ENCODE data around the gene THBS4.

Gene THBS4

DNA sequence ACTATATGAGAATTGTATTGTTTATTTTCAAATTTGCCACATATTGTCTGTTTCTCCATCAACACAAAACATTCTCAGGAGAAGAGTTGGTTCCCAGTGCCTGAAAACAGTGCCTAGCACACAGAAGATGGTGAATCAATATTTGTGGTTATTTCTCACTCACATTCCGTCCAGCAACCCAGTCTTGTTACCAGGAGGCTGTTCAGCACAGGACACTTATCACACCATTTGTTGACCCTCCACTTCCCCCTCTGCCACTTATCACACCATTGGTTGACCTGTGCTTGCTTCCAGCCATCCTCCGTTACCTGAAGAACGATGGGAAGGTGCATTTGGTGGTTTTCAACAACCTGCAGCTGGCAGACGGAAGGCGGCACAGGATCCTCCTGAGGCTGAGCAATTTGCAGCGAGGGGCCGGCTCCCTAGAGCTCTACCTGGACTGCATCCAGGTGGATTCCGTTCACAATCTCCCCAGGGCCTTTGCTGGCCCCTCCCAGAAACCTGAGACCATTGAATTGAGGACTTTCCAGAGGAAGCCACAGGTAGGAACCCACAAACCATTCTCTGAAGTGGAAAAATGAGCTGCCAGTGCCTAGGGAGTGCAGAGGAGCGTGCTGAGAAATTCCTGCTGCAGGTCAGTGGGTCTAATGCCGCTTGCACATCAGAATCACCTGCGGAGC lies 20.5 kb downstream of the THBS4 start:
- Histone ChIP-seq H3K27ac (ENCODE audit: low read depth, low read length) (no peak overlapping the region), H3K27me3 (ENCODE audit: control insufficient read depth, insufficient read depth, low read length) (no peaks in the 10 kb centered on the region), H3K4me1 (ENCODE audit: control insufficient read depth, insufficient read depth, low read length) (no peaks in the 10 kb centered on the region), H3K4me3 (ENCODE audit: low read length) (no peak overlapping the region), H3K9ac (ENCODE audit: low read length) (no peak overlapping the region), H3K36me3 (ENCODE audit: control insufficient read depth, insufficient read depth, low read length) (no peaks in the 10 kb centered on the region)

DNA sequence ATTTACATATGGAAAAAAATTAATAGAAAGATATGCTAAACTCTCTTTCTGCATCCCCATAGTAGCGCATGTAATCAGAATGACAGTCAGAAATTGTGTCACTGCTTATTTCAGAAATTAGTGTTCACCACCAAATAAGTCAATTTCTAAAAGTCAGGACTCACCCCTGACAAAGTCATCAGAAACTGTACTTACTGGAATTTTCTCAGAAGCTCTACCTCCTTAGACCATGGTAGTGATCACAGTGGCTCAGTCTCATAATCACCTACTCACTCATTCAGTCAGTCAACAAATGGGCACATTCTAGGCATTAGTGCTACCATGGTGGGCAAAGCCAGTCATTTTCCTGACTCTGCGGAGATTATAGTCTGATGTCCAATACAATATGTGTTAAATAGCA lies 22.0 kb downstream of the THBS4 start:
- Histone ChIP-seq H3K27me3 (ENCODE audit: control insufficient read depth, insufficient read depth, low read length) (no peaks in the 10 kb centered on the region), H3K36me3 (ENCODE audit: control insufficient read depth, insufficient read depth, low read length) (no peaks in the 10 kb centered on the region), H3K4me3 (ENCODE audit: low read length) (no peak overlapping the region), H3K27ac (ENCODE audit: low read depth, low read length) (no peak overlapping the region), H3K9ac (ENCODE audit: low read length) (no peak overlapping the region), H3K4me1 (ENCODE audit: control insufficient read depth, insufficient read depth, low read length) (no peaks in the 10 kb centered on the region)

DNA sequence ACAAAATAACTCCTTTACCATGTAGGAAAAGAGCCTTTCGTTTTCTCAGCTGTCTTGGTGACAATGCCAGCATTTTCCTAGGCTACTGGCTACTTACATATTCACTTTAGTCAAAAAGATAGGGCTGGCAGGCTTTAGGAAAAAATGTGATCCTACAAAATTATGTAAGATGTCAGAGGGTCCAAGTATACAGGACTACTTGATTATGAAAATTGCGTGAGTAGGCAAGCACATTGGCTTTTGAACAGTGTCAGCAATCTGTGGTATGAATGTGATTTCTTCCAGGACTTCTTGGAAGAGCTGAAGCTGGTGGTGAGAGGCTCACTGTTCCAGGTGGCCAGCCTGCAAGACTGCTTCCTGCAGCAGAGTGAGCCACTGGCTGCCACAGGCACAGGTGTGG lies 22.8 kb downstream of the THBS4 start:
- Histone ChIP-seq H3K27ac (ENCODE audit: low read depth, low read length) (no peak overlapping the region), H3K36me3 (ENCODE audit: control insufficient read depth, insufficient read depth, low read length) (no peaks in the 10 kb centered on the region), H3K9ac (ENCODE audit: low read length) (no peak overlapping the region), H3K27me3 (ENCODE audit: control insufficient read depth, insufficient read depth, low read length) (no peaks in the 10 kb centered on the region), H3K4me3 (ENCODE audit: low read length) (no peak overlapping the region), H3K4me1 (ENCODE audit: control insufficient read depth, insufficient read depth, low read length) (no peaks in the 10 kb centered on the region)

DNA sequence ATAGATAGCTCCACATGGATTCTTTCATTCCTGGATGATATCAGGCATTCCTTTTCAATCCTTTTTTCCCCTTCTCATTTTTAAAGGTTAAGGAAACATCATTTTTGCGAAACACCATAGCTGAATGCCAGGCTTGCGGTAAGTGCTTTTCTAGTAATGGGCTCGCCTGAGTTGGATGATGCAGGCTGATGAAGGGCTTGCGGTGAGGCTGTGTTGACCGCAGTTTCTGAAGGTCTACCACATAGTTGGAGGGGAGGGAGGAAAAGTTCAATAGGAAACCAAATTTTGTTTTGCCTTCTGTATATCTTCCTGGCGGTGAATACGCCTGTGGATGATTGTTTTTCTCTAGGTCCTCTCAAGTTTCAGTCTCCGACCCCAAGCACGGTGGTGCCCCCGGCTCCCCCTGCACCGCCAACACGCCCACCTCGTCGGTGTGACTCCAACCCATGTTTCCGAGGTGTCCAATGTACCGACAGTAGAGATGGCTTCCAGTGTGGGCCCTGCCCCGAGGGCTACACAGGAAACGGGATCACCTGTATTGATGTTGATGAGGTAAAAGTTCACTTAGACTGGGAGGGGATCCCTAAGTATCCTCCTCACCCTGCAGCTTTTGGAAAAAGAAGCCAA lies 24.3 kb downstream of the THBS4 start:
- Histone ChIP-seq H3K27ac (ENCODE audit: low read depth, low read length) (no peak overlapping the region), H3K36me3 (ENCODE audit: control insufficient read depth, insufficient read depth, low read length) (no peaks in the 10 kb centered on the region), H3K27me3 (ENCODE audit: control insufficient read depth, insufficient read depth, low read length) (no peaks in the 10 kb centered on the region), H3K4me1 (ENCODE audit: control insufficient read depth, insufficient read depth, low read length) (no peaks in the 10 kb centered on the region), H3K9ac (ENCODE audit: low read length) (no peak overlapping the region), H3K4me3 (ENCODE audit: low read length) (no peak overlapping the region)

DNA sequence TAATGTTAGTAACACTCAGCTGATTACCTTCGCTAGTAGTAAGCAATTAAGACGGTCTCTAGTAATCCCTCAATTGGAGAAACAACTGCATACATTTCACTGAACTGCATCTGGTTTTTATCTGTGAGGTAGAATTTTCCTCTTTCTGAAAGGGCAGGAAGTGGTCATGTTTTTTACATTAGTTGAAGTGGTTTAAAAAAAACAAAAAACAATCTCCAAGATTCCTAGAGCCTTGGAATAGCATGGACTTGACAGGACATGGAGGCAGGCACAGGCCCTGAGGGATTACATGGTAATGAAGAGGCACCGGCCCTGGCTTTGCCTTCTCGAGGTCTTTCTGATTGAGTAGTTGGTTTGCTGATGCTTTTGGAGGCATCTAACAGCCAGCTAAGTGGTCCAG lies 25.8 kb downstream of the THBS4 start:
- Histone ChIP-seq H3K9ac (ENCODE audit: low read length) (no peak overlapping the region), H3K4me3 (ENCODE audit: low read length) (no peak overlapping the region), H3K4me1 (ENCODE audit: control insufficient read depth, insufficient read depth, low read length) (no peaks in the 10 kb centered on the region), H3K27me3 (ENCODE audit: control insufficient read depth, insufficient read depth, low read length) (no peaks in the 10 kb centered on the region), H3K36me3 (ENCODE audit: control insufficient read depth, insufficient read depth, low read length) (no peaks in the 10 kb centered on the region), H3K27ac (ENCODE audit: low read depth, low read length) (no peak overlapping the region)

DNA sequence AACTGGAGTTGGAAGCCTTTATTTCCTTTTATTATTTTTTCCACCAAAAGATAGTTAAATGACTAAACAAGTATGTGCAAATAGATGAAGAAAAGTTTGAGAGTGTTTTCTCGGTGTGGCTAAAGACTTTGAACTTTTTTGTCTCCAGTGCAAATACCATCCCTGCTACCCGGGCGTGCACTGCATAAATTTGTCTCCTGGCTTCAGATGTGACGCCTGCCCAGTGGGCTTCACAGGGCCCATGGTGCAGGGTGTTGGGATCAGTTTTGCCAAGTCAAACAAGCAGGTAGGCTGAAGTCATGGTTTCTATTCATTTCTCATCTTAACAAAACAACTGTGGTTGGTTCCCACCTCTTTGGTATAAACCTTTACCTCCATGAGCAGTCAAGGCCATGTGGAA lies 26.4 kb downstream of the THBS4 start:
- Histone ChIP-seq H3K36me3 (ENCODE audit: control insufficient read depth, insufficient read depth, low read length) (no peaks in the 10 kb centered on the region), H3K27ac (ENCODE audit: low read depth, low read length) (no peak overlapping the region), H3K27me3 (ENCODE audit: control insufficient read depth, insufficient read depth, low read length) (no peaks in the 10 kb centered on the region), H3K9ac (ENCODE audit: low read length) (no peak overlapping the region), H3K4me1 (ENCODE audit: control insufficient read depth, insufficient read depth, low read length) (no peaks in the 10 kb centered on the region), H3K4me3 (ENCODE audit: low read length) (no peak overlapping the region)

DNA sequence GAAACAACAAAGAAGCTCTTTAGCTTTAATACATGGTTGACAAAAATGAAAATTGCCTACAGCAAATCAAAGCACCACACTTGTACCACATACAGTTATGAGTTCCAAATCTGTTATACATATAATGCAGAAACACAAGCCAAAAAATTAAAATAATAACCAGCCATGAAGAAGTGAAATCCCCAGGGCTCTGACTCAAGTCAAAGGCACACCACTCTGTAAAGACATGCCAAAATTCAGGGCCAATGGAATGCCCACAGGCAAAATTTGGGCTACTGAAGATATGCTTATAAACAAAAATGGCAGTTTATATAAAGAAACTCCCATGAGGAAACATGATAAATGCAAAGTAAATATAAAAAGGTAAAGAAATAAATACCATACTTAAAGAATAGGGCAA lies 29.0 kb downstream of the THBS4 start:
- Histone ChIP-seq H3K27ac (ENCODE audit: low read depth, low read length) (no peak overlapping the region), H3K4me3 (ENCODE audit: low read length) (no peak overlapping the region), H3K4me1 (ENCODE audit: control insufficient read depth, insufficient read depth, low read length) (no peaks in the 10 kb centered on the region), H3K27me3 (ENCODE audit: control insufficient read depth, insufficient read depth, low read length) (no peaks in the 10 kb centered on the region), H3K9ac (ENCODE audit: low read length) (no peak overlapping the region), H3K36me3 (ENCODE audit: control insufficient read depth, insufficient read depth, low read length) (no peaks in the 10 kb centered on the region)

DNA sequence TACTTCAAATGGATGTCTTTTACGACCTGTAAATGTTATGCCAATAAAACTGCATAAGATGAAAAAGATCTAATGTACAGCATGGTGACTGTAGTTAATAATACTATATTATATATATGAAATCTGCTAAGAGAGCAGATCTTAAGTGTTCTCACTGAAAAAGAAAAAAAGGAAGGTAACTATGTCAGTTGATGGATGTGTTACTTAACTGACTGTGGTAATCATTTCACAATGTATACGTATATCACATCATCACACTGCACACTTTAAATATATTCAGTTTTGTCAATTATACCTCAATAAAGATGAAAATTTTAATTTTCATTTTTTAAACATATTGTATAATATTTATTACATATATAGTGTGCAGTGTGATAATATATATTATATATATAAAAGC lies 31.9 kb downstream of the THBS4 start:
- H3K9ac ChIP-seq (ENCODE audit: low read length), result no peak overlapping the region
- no peaks in the 10 kb centered on the region for H3K36me3 ChIP-seq (ENCODE audit: control insufficient read depth, insufficient read depth, low read length)

DNA sequence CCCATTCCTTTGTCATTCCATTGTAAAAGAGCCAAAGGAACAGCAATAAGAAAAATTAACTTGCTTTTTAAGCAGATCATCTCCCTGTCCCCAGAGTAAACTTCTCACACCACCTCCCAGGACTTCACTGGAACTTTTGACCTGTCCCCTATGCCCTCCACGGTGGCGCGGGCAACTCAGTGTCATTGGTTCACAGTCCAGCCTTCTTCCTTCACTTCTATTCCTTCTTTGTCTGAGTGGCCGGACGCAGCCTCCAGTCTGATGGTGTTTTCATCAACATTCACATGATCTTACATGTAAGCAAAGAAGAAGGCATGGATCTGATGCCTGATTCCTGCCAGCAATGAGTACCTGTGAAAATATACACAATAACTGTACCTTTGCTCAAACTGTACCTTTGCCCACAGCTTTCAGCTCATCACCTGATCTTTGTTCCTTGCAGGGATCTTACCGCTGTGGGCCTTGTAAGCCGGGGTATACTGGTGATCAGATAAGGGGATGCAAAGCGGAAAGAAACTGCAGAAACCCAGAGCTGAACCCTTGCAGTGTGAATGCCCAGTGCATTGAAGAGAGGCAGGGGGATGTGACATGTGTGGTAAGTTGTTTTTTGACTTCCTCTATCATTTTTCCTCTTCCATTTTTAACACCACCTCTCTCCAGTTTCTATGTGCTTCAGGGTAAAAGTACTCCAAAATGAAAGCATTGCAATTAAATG lies 32.5 kb downstream of the THBS4 start:
- Histone ChIP-seq H3K27me3 (ENCODE audit: control insufficient read depth, insufficient read depth, low read length) (no peaks in the 10 kb centered on the region), H3K9ac (ENCODE audit: low read length) (no peak overlapping the region), H3K36me3 (ENCODE audit: control insufficient read depth, insufficient read depth, low read length) (no peaks in the 10 kb centered on the region), H3K27ac (ENCODE audit: low read depth, low read length) (no peak overlapping the region), H3K4me1 (ENCODE audit: control insufficient read depth, insufficient read depth, low read length) (no peaks in the 10 kb centered on the region), H3K4me3 (ENCODE audit: low read length) (no peak overlapping the region)

More for the DNA sequence above, 31.9 kb downstream of the THBS4 start:
- Histone ChIP-seq H3K4me1 (ENCODE audit: control insufficient read depth, insufficient read depth, low read length) (no peaks in the 10 kb centered on the region), H3K27ac (ENCODE audit: low read depth, low read length) (no peak overlapping the region), H3K27me3 (ENCODE audit: control insufficient read depth, insufficient read depth, low read length) (no peaks in the 10 kb centered on the region), H3K4me3 (ENCODE audit: low read length) (no peak overlapping the region)

DNA sequence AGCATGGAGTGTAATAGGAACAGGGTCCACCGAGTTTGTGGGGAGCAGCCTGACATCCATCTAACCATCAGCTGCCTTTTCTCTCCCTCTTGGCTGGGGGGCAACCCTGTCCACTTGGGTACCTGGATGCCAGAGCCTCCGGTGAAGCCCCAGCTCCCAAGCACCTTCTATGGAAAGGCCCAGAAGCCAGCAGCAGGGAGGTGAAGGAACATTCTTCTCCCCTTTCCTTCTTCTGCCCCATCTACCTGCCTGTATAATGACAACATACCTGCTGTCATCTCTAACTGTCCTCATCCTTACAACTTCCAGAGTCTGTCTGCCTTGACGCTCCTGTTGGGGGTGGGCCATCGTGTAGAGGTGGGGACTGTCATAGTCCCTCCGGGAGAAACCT lies 33.1 kb downstream of the THBS4 start:
- Histone ChIP-seq H3K27ac (ENCODE audit: low read depth, low read length) (no peak overlapping the region), H3K9ac (ENCODE audit: low read length) (no peak overlapping the region), H3K4me1 (ENCODE audit: control insufficient read depth, insufficient read depth, low read length) (no peaks in the 10 kb centered on the region), H3K4me3 (ENCODE audit: low read length) (no peak overlapping the region), H3K27me3 (ENCODE audit: control insufficient read depth, insufficient read depth, low read length) (no peaks in the 10 kb centered on the region), H3K36me3 (ENCODE audit: control insufficient read depth, insufficient read depth, low read length) (no peaks in the 10 kb centered on the region)

DNA sequence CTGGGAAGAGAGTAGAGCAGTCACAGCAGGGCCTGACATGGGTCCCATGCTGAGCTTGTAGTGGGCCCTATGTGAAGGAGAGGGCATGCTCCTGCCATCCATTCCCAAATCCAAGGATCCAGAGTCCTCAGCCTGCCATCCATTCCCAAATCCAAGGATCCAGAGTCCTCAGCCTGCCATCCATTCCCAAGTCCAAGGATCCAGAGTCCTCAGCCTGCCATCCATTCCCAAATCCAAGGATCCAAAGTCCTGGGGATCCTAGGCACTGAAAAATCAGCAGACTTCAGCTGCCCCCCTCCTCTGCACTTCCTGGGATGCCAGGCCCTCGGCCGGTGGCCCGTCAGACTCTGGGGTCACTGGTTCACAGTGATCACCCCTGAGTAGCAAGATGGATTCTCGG lies 33.6 kb downstream of the THBS4 start:
- H3K4me3 ChIP-seq (ENCODE audit: low read length), result no peak overlapping the region
- no peaks in the 10 kb centered on the region for H3K27me3 ChIP-seq (ENCODE audit: control insufficient read depth, insufficient read depth, low read length)
- H3K27ac ChIP-seq (ENCODE audit: low read depth, low read length), result no peak overlapping the region
- no peaks in the 10 kb centered on the region for H3K4me1 ChIP-seq (ENCODE audit: control insufficient read depth, insufficient read depth, low read length)
- no peaks in the 10 kb centered on the region for H3K36me3 ChIP-seq (ENCODE audit: control insufficient read depth, insufficient read depth, low read length)
- no peak overlapping the region for H3K9ac ChIP-seq (ENCODE audit: low read length)

DNA sequence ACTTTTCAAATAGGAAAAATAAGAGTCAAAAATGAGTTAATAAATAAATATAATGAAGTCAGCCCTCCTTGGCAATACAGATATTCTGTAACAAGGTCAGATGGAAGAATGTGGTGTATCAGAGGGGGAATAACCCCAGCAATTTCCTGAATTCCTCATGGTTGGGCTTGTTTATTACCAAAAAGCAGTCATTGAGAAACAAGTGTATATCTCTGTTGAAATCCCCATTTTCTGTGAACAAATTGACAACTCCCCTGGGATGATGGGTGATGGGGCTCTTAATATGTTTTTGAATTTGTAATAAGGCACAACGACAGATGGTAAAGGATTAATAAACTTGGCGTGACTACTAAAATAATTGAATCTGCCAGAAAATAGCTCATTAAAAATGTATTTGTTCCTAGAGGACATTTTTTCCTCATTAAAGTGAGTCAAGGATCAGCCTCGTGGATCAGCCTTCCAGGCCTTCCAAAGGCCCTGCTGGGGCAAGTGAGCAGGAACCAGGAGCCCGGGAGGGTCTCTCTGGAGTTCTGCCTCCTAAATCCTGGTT lies 34.2 kb downstream of the THBS4 start:
- no peak overlapping the region for H3K27ac ChIP-seq (ENCODE audit: low read depth, low read length)
- no peak overlapping the region for H3K4me3 ChIP-seq (ENCODE audit: low read length)
- H3K9ac ChIP-seq (ENCODE audit: low read length), result no peak overlapping the region
- H3K27me3 ChIP-seq (ENCODE audit: control insufficient read depth, insufficient read depth, low read length), result no peaks in the 10 kb centered on the region
- H3K4me1 ChIP-seq (ENCODE audit: control insufficient read depth, insufficient read depth, low read length), result no peaks in the 10 kb centered on the region
- no peaks in the 10 kb centered on the region for H3K36me3 ChIP-seq (ENCODE audit: control insufficient read depth, insufficient read depth, low read length)

All from rectal smooth muscle tissue (tissue), 1 donor.